Tibial nerve (tissue), 4 donors: ENCODE results near the gene IQCC. TPM values are rescaled to one million over a fixed set of nuclear protein-coding genes. Genes with fewer than 3 reads are reported as not detected.

Source experiments
- DNase-seq, 2 donors: peaks; one replicate each; pipeline ENCODE4 v3.0.0-alpha.2; 2019; ENCODE audit warnings: low spot score in 2 of 2
- H3K27ac ChIP-seq, 4 donors: fragments of 200-600 bp; sonication (generic) in 3 of 4; one replicate each; pipeline ENCODE4 v1.5.1; 2017 to 2019; ENCODE audit warnings: mild to moderate bottlenecking in 1 of 4
- H3K27me3 ChIP-seq, 2 donors: fragments of 200-600 bp; sonication (generic) in 1 of 2; one replicate each; pipeline versions ENCODE4 v1.5.1 to v1.6.0; 2017 to 2019
- H3K36me3 ChIP-seq, 3 donors: fragments of 200-600 bp; sonication (generic); one replicate each; pipeline ENCODE4 v1.5.1; 2018 to 2019
- H3K4me1 ChIP-seq, 4 donors: fragments of 200-600 bp; sonication (generic) in 3 of 4; one replicate each; pipeline ENCODE4 v1.5.1; 2017 to 2019
- H3K4me3 ChIP-seq, 4 donors: fragments of 200-600 bp; sonication (generic) in 3 of 4; one replicate each; pipeline ENCODE4 v1.5.1; 2017 to 2019; ENCODE audit warnings: mild to moderate bottlenecking in 1 of 4, moderate library complexity in 1 of 4
- H3K9me3 ChIP-seq, 4 donors: fragments of 200-600 bp; sonication (generic) in 3 of 4; one replicate each; pipeline ENCODE4 v1.5.1; 2017 to 2019
- EP300 ChIP-seq, 2 donors: sonication (generic); formaldehyde crosslinking; IDR thresholded peaks; one replicate each; pipeline ENCODE4 v1.6.1; 2017; ENCODE audit warnings: antibody characterized with exemption in 2 of 2, mild to moderate bottlenecking in 1 of 2
- POLR2A ChIP-seq, 2 donors: fragments of 450-650 bp; IDR thresholded peaks; one replicate each; pipeline ENCODE4 v1.6.1; 2017; ENCODE audit warnings: antibody characterized with exemption in 2 of 2, mild to moderate bottlenecking in 2 of 2, moderate library complexity in 2 of 2
- WGBS, 2 donors: methylation state at CpG; one replicate each; pipeline ENCODE4 v1.1.5; 2018; 5-methylcytosine and 5-hydroxymethylcytosine counted together
- total RNA-seq, 4 donors: library from RNA; depleted of rRNA; stranded (reverse); fragments of >200 nt; gene quantifications; one replicate each; pipeline ENCODE4 v1.1.0, GENCODE V29; 2016
- TF ChIP-seq, protein P1 (sequence below), 5 experiments: fragments of 200-600 bp in 3 of 5; fragments of 450-650 bp in 2 of 5; sonication (generic) in 3 of 5; IDR thresholded peaks; one replicate each; pipeline ENCODE4 v1.5.1; 2016 to 2019; ENCODE audit warnings: antibody characterized with exemption in 5 of 5, mild to moderate bottlenecking in 3 of 5, moderate library complexity in 2 of 5

The IQCC gene
- total RNA-seq, 4 donors from 2014 or later: 2.4 to 4.7 (median 3.7) TPM

DNA sequence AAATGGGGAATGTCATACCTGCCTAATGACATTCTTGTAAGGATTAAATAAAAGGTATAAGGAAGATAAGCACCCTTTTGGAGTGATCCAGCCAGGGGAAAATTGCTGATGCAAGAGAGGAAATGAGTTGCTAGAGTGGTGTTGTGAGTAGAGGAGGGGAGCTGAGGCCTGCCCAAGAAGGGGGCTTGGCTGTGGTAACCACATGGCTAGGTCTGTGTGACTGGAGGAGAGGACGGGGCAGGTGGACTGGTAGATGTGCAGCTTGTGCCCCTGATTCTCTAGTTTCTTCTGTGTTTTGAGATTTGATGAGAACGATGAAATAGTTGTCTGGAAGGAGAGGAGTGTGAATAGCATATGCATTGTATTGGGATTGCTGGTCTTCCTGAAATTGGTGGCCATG lies 19.4 kb upstream of the IQCC start:
- peaks cover 0 to 50% (median 15%) of the 10 kb centered on the region in 4 donors for H3K4me1 ChIP-seq
- H3K4me3 ChIP-seq: no peak overlapping the region
- no peak for DNase-seq
- no peak overlapping the region for H3K27ac ChIP-seq
- H3K9me3 ChIP-seq: no peaks in the 10 kb centered on the region
- TF ChIP-seq POLR2A (IDR thresholded peaks at IDR 0.05) (no peak), EP300 (IDR thresholded peaks at IDR 0.05) (no peak)
- TF ChIP-seq, protein P1, sequence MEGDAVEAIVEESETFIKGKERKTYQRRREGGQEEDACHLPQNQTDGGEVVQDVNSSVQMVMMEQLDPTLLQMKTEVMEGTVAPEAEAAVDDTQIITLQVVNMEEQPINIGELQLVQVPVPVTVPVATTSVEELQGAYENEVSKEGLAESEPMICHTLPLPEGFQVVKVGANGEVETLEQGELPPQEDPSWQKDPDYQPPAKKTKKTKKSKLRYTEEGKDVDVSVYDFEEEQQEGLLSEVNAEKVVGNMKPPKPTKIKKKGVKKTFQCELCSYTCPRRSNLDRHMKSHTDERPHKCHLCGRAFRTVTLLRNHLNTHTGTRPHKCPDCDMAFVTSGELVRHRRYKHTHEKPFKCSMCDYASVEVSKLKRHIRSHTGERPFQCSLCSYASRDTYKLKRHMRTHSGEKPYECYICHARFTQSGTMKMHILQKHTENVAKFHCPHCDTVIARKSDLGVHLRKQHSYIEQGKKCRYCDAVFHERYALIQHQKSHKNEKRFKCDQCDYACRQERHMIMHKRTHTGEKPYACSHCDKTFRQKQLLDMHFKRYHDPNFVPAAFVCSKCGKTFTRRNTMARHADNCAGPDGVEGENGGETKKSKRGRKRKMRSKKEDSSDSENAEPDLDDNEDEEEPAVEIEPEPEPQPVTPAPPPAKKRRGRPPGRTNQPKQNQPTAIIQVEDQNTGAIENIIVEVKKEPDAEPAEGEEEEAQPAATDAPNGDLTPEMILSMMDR (IDR thresholded peaks at IDR 0.05): no peak
- H3K27me3 ChIP-seq: no peaks in the 10 kb centered on the region
- peaks cover 16 to 93% (median 27%) of the 10 kb centered on the region in 3 donors for H3K36me3 ChIP-seq
- 87 to 100% methylated on average over 2 of the region's 2 CpGs for WGBS, 2 donors

DNA sequence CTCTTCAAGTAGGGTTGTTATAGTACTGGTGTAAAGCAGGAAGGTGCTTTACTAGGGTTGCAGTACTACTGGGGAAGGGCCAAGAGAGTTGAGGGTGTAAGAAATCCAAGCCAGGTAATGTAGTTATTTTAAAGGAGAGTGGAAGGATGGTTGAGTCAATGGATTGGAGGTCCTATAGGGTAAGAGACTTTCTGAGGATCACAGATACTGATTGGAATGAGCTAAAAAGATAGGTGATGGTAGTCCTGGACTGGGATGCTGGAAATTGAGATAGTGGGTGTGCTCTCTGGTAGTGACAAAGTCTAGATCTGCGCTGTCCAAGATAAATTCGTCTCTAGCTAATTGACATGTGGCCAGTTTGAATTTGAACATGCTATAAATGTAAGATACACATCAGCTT lies 19.0 kb upstream of the IQCC start:
- WGBS, 2 donors: 88 to 91% methylated on average over 2 of the region's 2 CpGs
- Histone ChIP-seq H3K4me1 (peaks cover 0 to 46% (median 11%) of the 10 kb centered on the region in 4 donors), H3K27me3 (no peaks in the 10 kb centered on the region), H3K27ac (no peak overlapping the region), H3K9me3 (no peaks in the 10 kb centered on the region), H3K4me3 (no peak overlapping the region), H3K36me3 (peaks cover 16 to 93% (median 24%) of the 10 kb centered on the region in 3 donors)
- TF ChIP-seq EP300 (IDR thresholded peaks at IDR 0.05) (no peak), POLR2A (IDR thresholded peaks at IDR 0.05) (no peak)
- TF ChIP-seq, protein P1 (IDR thresholded peaks at IDR 0.05): no peak
- no peak for DNase-seq

DNA sequence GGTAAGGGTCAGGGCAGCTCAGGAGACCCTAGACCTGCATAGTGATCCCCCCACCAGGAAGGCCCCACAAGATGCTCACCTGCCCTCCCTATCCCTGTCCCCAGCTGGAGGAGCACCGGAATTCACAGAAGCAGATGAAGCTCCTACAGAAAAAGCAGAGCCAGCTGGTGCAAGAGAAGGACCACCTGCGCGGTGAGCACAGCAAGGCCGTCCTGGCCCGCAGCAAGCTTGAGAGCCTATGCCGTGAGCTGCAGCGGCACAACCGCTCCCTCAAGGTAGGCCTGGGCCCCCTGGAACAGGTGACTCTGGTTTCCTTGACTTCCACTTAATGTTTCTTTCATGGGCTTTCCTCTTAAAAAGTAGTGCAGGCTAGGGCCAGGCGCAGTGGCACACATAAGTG lies 17.6 kb upstream of the IQCC start:
- 98 to 99% methylated on average over 9 of the region's 9 CpGs for WGBS, 2 donors
- no peaks in the 10 kb centered on the region for H3K9me3 ChIP-seq
- H3K36me3 ChIP-seq: peaks cover 23 to 95% (median 24%) of the 10 kb centered on the region in 3 donors
- H3K27me3 ChIP-seq: no peaks in the 10 kb centered on the region
- no peak for DNase-seq
- peaks cover 0 to 32% (median 2%) of the 10 kb centered on the region in 4 donors for H3K4me1 ChIP-seq
- no peak overlapping the region for H3K27ac ChIP-seq
- H3K4me3 ChIP-seq: no peak overlapping the region
- TF ChIP-seq, protein P1 (IDR thresholded peaks at IDR 0.05): no peak
- TF ChIP-seq EP300 (IDR thresholded peaks at IDR 0.05) (no peak), POLR2A (IDR thresholded peaks at IDR 0.05) (no peak)

DNA sequence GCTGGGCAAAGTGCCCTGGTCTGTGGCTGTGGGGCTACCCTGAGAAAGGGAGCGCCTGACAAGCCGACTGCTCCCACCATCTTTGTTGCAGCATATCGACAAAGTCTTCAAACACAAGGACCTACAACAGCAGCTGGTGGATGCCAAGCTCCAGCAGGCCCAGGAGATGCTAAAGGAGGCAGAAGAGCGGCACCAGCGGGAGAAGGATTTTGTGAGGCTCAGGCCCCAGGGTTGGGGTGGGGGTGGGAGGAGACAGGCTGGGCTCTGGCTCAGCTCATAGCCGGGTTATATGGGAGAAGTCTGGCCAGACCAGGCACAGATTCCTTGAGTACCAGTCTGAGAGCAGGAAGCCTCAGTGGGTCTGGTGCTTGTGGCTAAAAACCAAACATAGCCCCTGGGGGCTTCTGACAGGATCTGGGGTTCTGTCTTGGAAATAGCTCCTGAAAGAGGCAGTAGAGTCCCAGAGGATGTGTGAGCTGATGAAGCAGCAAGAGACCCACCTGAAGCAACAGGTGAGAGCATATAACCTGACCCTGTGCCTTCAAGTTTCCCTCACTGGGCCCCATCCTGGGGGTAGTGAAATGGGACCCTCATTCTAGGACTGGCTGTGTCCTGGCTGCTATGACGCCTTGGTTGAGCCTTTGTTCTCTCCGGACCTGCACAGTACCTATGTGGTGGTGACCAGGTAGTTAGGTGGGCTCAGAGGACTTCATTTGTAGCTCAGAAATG lies 13.1 kb upstream of the IQCC start:
- no peak for TF ChIP-seq EP300 (IDR thresholded peaks at IDR 0.05)
- no peak for TF ChIP-seq POLR2A (IDR thresholded peaks at IDR 0.05)
- H3K27me3 ChIP-seq: no peaks in the 10 kb centered on the region
- no peaks in the 10 kb centered on the region for H3K4me1 ChIP-seq
- H3K36me3 ChIP-seq: peaks cover 26 to 100% (median 44%) of the 10 kb centered on the region in 3 donors
- DNase-seq: no peak
- no peak overlapping the region for H3K4me3 ChIP-seq
- no peak overlapping the region for H3K27ac ChIP-seq
- 80 to 89% methylated on average over 8 of the region's 8 CpGs for WGBS, 2 donors
- H3K9me3 ChIP-seq: no peaks in the 10 kb centered on the region

DNA sequence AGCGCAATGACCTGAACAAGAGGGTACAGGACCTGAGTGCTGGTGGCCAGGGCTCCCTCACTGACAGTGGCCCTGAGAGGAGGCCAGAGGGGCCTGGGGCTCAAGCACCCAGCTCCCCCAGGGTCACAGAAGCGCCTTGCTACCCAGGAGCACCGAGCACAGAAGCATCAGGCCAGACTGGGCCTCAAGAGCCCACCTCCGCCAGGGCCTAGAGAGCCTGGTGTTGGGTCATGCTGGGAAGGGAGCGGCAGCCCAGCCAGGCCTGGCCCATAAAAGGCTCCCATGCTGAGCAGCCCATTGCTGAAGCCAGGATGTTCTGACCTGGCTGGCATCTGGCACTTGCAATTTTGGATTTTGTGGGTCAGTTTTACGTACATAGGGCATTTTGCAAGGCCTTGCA lies 10.5 kb upstream of the IQCC start:
- H3K9me3 ChIP-seq: no peaks in the 10 kb centered on the region
- TF ChIP-seq EP300 (IDR thresholded peaks at IDR 0.05): no peak
- TF ChIP-seq, protein P1 (IDR thresholded peaks at IDR 0.05): no peak
- peaks cover 0 to 12% (median 6%) of the 10 kb centered on the region in 4 donors for H3K4me1 ChIP-seq
- H3K27me3 ChIP-seq: no peaks in the 10 kb centered on the region
- WGBS, 2 donors: 86% methylated on average over 5 to 6 of the region's 6 CpGs
- H3K4me3 ChIP-seq: no peak overlapping the region
- H3K27ac ChIP-seq: no peak overlapping the region
- H3K36me3 ChIP-seq: peaks cover 18 to 82% (median 28%) of the 10 kb centered on the region in 3 donors
- no peak for DNase-seq
